ENCODE data around the gene CS. TPM values are rescaled to one million over a fixed set of nuclear protein-coding genes. Genes with fewer than 3 reads are reported as not detected.

Gene CS
- total RNA-seq, 1 experiment from 2014 or later = 257 TPM

DNA sequence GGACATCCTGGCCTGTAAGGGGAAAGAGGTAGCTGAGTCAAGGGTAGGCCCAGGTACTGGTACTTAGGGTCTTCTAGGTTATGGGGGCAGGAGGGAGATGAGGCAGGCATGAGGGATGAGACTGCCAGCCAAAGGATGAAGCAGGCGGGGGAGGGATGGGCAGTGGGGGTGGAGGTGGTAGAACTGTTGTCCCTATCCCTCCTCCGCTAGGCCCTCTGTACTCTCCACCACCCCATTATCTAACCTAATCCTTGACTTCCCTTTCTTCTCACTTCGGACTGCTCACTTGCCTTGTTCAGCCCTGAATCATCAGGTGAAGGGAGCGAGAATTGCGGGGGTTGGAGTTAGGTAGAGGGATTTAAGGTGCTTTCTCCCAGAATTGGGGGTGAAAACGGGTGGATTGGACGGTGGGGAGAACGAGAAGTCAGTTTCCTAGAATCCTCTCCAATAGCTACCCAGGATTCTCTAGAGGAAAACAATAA is 33.1 kb upstream of the CS start:
- TF ChIP-seq, protein P1, sequence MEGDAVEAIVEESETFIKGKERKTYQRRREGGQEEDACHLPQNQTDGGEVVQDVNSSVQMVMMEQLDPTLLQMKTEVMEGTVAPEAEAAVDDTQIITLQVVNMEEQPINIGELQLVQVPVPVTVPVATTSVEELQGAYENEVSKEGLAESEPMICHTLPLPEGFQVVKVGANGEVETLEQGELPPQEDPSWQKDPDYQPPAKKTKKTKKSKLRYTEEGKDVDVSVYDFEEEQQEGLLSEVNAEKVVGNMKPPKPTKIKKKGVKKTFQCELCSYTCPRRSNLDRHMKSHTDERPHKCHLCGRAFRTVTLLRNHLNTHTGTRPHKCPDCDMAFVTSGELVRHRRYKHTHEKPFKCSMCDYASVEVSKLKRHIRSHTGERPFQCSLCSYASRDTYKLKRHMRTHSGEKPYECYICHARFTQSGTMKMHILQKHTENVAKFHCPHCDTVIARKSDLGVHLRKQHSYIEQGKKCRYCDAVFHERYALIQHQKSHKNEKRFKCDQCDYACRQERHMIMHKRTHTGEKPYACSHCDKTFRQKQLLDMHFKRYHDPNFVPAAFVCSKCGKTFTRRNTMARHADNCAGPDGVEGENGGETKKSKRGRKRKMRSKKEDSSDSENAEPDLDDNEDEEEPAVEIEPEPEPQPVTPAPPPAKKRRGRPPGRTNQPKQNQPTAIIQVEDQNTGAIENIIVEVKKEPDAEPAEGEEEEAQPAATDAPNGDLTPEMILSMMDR (IDR thresholded peaks at IDR 0.05; ENCODE audit: unreplicated experiment) = no peak
- Mint-ChIP-seq H3K4me1 (ENCODE audit: insufficient read depth, unreplicated experiment) (peaks cover 16% of the 10 kb centered on the region), H3K27me3 (ENCODE audit: insufficient read depth, unreplicated experiment) (no peaks in the 10 kb centered on the region), H3K36me3 (ENCODE audit: insufficient read depth, unreplicated experiment) (peaks cover 36% of the 10 kb centered on the region), H3K4me3 (ENCODE audit: unreplicated experiment) (peak overlapping the region; percentile 83), H3K27ac (ENCODE audit: low read depth, unreplicated experiment) (peak overlapping the region; percentile 98), H3K9me3 (ENCODE audit: unreplicated experiment) (no peaks in the 10 kb centered on the region)
- ChIA-PET CTCF (interaction anchor here (0.6 to 1.7 kb wide), 9 partner anchors 18 to 141 kb away, joined by 3 to 12 read pairs (median 5); partner anchors contain the start of gene STAT2), POLR2A (interaction anchor here (0.7 to 7.0 kb wide), 25 partner anchors 11 to 312 kb away, joined by 3 to 87 read pairs (median 4); partner anchors contain the start of genes ATP5F1B, CNPY2, COQ10A and CS)
- intact Hi-C loops (cut with micrococcal nuclease) = no loop called here
- BruUV-seq (replicated peaks) = TSS peak; percentile 84
- DNase-seq (ENCODE audit: unreplicated experiment) = no peak

DNA sequence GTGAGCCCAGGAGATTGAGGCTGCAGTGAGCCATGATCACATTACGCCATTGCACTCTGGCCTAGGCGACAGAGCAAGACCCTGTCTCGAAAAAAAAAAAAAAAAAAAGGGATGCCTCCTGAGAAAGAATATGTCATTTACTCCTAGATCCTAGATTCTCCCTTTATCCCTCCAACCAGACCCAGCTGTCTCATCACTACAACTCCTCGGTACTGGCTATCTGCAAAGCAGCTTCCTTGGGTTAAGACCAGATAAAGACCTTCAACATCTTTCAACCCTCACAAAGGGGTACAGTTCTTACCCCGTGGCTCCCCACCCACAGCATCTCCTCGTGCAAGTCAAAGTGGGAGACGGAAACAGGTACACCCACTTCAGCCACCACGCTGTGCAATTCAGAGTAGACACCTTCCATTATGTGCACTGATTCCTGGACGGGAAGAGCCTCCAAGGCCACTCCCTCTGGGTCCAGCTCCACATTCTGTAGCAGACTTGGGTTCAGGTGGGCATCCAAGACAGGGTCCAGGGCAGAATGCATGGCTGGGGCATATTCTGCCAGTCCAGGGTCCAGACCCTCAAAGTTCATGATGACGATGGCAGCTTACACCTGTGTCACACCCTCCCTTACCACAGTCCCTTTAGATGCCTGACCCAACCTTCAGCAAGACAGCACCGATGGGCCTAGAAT is 32.5 kb upstream of the CS start:
- peaks cover 16% of the 10 kb centered on the region for H3K4me1 Mint-ChIP-seq (ENCODE audit: insufficient read depth, unreplicated experiment)
- no peak for DNase-seq (ENCODE audit: unreplicated experiment)
- TF ChIP-seq, protein P1 (IDR thresholded peaks at IDR 0.05; ENCODE audit: unreplicated experiment) = no peak
- ChIA-PET POLR2A (interaction anchor here (0.7 to 7.0 kb wide), 21 partner anchors 15 to 313 kb away, joined by 3 to 87 read pairs (median 4); partner anchors contain the start of genes ATP5F1B, CNPY2, COQ10A and CS), CTCF (interaction anchor here (0.6 to 1.7 kb wide), 8 partner anchors 19 to 140 kb away, joined by 3 to 12 read pairs (median 5); no protein-coding TSS in a partner anchor)
- peak overlapping the region; percentile 83 for H3K4me3 Mint-ChIP-seq (ENCODE audit: unreplicated experiment)
- peaks cover 42% of the 10 kb centered on the region for H3K36me3 Mint-ChIP-seq (ENCODE audit: insufficient read depth, unreplicated experiment)
- no TSS peak for BruUV-seq (replicated peaks)
- intact Hi-C loops (cut with micrococcal nuclease) = no loop called here
- H3K27me3 Mint-ChIP-seq (ENCODE audit: insufficient read depth, unreplicated experiment) = no peaks in the 10 kb centered on the region
- H3K9me3 Mint-ChIP-seq (ENCODE audit: unreplicated experiment) = no peaks in the 10 kb centered on the region
- H3K27ac Mint-ChIP-seq (ENCODE audit: low read depth, unreplicated experiment) = peak overlapping the region; percentile 98

DNA sequence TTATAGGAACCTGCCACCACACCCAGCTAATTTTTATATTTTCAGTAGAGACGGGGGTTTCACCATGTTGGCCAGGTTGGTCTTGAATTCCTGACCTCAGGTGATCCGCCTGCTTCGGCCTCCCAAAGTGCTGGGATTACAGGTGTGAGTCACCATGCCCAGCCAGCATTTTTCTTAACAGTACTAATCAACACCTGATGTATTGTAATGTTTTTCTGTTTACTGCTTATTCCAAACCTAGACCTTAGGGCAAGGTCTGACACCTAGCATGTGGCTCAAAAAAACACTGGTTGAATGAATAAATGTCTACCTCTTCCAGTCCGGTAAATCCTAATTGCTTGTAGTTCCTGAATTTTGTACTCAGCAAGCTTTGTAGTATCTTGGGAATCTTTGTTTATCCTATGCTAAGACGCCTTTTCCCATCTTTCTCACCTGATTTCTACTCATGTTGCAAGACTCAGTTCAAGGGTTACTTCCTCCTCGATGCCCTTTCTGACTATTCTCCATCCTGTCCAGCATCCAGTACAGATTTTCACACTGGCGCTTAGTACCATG is 30.9 kb upstream of the CS start:
- POLR2A ChIA-PET = interaction anchor here (1.5 to 7.0 kb wide), 4 partner anchors 13 to 133 kb away, joined by 3 to 87 read pairs (median 49); partner anchors contain the start of genes CNPY2, CS and STAT2
- TF ChIP-seq, protein P1 (IDR thresholded peaks at IDR 0.05; ENCODE audit: unreplicated experiment) = no peak
- intact Hi-C loops (cut with micrococcal nuclease) = no loop called here
- BruUV-seq (replicated peaks) = no TSS peak
- H3K27ac Mint-ChIP-seq (ENCODE audit: low read depth, unreplicated experiment) = no peak overlapping the region
- no peaks in the 10 kb centered on the region for H3K9me3 Mint-ChIP-seq (ENCODE audit: unreplicated experiment)
- H3K4me1 Mint-ChIP-seq (ENCODE audit: insufficient read depth, unreplicated experiment) = peaks cover 16% of the 10 kb centered on the region
- no peak overlapping the region for H3K4me3 Mint-ChIP-seq (ENCODE audit: unreplicated experiment)
- no peak for DNase-seq (ENCODE audit: unreplicated experiment)
- CTCF ChIA-PET = interaction anchor here (1.5 to 1.7 kb wide), 3 partner anchors 14 to 133 kb away, joined by 5 to 6 read pairs (median 5); no protein-coding TSS in a partner anchor
- no peaks in the 10 kb centered on the region for H3K27me3 Mint-ChIP-seq (ENCODE audit: insufficient read depth, unreplicated experiment)
- peaks cover 53% of the 10 kb centered on the region for H3K36me3 Mint-ChIP-seq (ENCODE audit: insufficient read depth, unreplicated experiment)

DNA sequence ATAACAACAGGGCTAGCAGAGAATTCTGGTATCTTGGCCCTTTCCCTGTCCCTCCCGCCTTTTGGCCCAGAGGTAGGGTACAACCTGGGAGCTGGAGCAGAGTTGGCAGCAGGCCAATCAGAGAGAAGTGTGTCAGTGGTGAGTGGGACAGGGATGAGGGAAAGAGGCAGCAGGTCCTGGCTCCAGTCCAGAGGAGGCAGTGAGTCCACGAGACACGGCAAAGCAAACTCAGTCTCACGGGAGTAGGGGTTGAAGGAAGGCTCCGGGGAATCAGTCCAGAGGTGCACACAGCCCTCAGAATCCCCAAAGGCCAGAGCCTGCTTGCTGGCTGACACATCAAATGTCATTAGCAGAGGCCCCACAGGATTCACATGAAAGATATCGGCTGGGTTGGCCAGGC is 26.4 kb upstream of the CS start:
- intact Hi-C loops (cut with micrococcal nuclease) = no loop called here
- no peaks in the 10 kb centered on the region for H3K27me3 Mint-ChIP-seq (ENCODE audit: insufficient read depth, unreplicated experiment)
- H3K36me3 Mint-ChIP-seq (ENCODE audit: insufficient read depth, unreplicated experiment) = peaks cover 74% of the 10 kb centered on the region
- H3K4me1 Mint-ChIP-seq (ENCODE audit: insufficient read depth, unreplicated experiment) = peaks cover 6% of the 10 kb centered on the region
- H3K9me3 Mint-ChIP-seq (ENCODE audit: unreplicated experiment) = no peaks in the 10 kb centered on the region
- no peak for DNase-seq (ENCODE audit: unreplicated experiment)
- no TSS peak for BruUV-seq (replicated peaks)
- TF ChIP-seq, protein P1 (IDR thresholded peaks at IDR 0.05; ENCODE audit: unreplicated experiment) = no peak
- ChIA-PET POLR2A (interaction anchor here (0.6 to 2.4 kb wide), 3 partner anchors 10 to 59 kb away, joined by 3 to 14 read pairs (median 3); partner anchors contain the start of gene CNPY2), CTCF (interaction anchor here (1.0 kb wide), 1 partner anchor 135 kb away, joined by 3 read pairs; no protein-coding TSS in a partner anchor)
- H3K4me3 Mint-ChIP-seq (ENCODE audit: unreplicated experiment) = no peak overlapping the region
- H3K27ac Mint-ChIP-seq (ENCODE audit: low read depth, unreplicated experiment) = no peak overlapping the region

All from MCF 10A (cell line).